ENCODE data around the gene NCMAP. TPM values are rescaled to one million over a fixed set of nuclear protein-coding genes. Genes with fewer than 3 reads are reported as not detected.

The NCMAP gene
- polyA plus RNA-seq, 1 donor from 2014 or later, result not detected

DNA sequence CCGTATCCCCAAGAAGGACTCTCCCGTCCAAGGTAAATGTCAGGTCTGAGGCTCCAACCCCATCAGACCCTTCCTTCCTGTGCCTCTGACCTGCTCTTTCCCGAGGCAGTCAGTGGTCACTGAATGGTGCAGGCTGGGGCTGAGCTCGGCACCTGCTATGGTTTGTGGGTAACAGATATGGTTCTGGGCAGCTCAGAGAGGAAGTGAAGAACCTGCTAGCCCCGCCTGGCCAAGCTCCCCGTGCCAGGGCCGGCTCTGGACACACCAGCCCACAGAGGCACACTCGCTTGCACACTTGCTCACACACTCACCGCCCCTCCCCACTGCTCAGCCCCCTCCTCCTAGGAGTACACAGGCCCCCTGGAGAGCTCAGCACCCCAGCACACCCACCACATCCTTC, 16.4 kb downstream of the NCMAP start:
- Mint-ChIP-seq H3K4me1 (peaks cover 13 to 18% (median 14%) of the 10 kb centered on the region in 3 donors), H3K9me3 (no peaks in the 10 kb centered on the region), H3K36me3 (peaks cover 4% of the 10 kb centered on the region), H3K27me3 (no peaks in the 10 kb centered on the region), H3K4me3 (peak overlapping the region in 3 of 4 donors; percentile 42 to 91 (median 91)), H3K27ac (no peak overlapping the region)

DNA sequence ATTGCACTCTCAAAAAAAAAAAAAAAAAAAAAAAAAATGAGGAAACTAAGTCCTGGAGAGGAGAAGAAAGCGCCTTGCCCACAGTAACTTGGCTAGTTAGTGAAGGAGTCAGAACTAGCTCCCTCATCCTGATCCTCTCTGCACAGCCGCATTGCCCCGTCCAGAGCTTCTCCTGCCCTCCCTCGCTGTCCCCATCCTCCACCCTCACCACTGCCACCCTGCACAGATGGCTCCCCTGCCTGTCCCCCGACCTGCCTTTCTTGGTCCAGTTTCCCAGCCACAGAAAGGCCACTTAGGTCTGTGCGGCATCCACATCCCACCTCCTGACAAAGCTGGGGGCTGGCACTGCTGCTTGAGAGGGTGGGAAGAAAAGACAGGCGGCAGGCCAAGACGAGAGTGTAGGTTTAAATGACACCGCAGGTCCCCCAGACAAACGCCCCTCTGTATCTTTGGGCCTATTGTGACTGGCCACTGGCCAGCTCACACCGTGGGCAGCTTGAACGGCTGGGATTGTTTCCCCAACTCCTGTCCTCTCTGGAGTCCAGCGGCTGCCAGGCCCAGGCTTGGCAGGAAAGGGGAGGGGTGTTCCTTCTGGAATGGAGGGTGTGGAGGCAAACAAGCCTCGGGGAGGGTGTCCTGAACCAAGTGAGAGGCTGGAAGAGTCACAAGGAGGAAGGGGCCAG, 20.2 kb downstream of the NCMAP start:
- no peak overlapping the region for H3K4me3 Mint-ChIP-seq
- no peak overlapping the region for H3K27ac Mint-ChIP-seq
- peaks cover 9 to 16% (median 10%) of the 10 kb centered on the region in 3 donors for H3K4me1 Mint-ChIP-seq
- no peaks in the 10 kb centered on the region for H3K9me3 Mint-ChIP-seq
- H3K27me3 Mint-ChIP-seq, result no peaks in the 10 kb centered on the region
- H3K36me3 Mint-ChIP-seq, result peaks cover 4% of the 10 kb centered on the region

DNA sequence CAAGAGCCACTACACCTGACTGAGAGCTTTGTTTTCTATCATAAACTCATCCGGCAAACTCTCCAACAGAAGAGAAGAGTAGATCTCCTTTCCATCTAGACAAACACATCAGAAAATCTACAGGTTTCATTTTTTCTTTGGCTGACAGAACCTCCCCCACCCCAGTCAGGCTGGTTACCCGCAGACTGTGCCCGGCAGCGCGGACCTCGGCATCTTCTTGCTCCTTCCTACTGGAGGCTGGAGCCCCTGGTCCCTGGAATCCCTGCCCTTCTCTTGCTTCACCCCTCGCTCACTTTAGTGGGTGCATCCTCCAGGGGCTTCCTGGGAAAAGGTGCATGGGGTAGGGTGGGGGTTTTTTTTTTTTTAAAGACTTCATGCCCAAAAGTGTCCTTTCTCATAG, 23.0 kb downstream of the NCMAP start:
- Mint-ChIP-seq H3K36me3 (no peaks in the 10 kb centered on the region), H3K27ac (no peak overlapping the region), H3K27me3 (no peaks in the 10 kb centered on the region), H3K9me3 (no peaks in the 10 kb centered on the region), H3K4me3 (no peak overlapping the region), H3K4me1 (peaks cover 0 to 1% (median 0%) of the 10 kb centered on the region in 3 donors)

DNA sequence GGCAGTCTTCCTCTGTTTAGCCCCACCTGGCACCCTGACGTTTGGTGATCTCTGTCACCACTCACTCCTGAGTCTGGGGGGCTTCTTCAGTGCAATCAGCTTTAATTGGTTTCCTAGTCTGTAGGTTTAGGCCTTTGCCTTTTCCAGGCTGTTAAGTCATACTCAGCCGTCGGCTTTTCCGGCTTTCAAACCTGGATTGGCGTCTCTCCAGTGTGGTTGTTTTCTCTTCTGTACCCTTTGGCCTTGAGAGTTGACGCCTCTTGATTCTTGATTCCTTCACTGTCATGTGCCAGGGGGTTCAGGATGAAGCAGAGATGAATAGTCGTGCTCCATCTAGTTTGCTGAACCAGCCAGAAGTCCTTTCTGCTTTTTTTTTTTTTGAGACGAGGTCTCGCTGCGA, 24.9 kb downstream of the NCMAP start:
- Mint-ChIP-seq H3K9me3 (no peaks in the 10 kb centered on the region), H3K36me3 (no peaks in the 10 kb centered on the region), H3K27ac (peak overlapping the region in 1 of 3 donors; percentile 43), H3K4me1 (peaks cover 0 to 1% (median 0%) of the 10 kb centered on the region in 3 donors), H3K27me3 (no peaks in the 10 kb centered on the region), H3K4me3 (peak overlapping the region in 1 of 4 donors; percentile 62)

DNA sequence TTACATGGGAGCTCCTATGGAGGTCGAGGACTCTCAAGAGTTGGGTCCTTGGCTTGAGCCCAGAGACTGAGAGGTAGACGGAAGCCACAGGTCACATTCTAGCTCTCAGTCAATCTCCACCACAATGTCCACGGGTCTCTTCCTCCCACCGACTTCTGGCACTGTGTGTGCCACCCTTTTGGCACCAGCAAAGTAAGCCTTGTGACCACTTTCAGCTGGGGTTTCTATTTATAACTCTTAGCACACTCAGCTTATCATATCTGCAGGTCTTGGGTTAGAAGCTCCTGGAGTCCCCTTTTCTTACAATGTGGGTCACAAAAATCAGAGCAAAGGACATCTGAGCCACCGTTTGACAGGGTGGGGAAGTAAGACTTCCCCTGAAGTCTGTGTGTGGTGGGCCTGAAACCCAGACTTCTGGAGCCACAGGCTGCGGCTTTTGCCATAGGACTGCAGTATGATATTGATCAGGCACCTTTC, 28.3 kb downstream of the NCMAP start:
- peaks cover 0 to 5% (median 4%) of the 10 kb centered on the region in 3 donors for H3K4me1 Mint-ChIP-seq

DNA sequence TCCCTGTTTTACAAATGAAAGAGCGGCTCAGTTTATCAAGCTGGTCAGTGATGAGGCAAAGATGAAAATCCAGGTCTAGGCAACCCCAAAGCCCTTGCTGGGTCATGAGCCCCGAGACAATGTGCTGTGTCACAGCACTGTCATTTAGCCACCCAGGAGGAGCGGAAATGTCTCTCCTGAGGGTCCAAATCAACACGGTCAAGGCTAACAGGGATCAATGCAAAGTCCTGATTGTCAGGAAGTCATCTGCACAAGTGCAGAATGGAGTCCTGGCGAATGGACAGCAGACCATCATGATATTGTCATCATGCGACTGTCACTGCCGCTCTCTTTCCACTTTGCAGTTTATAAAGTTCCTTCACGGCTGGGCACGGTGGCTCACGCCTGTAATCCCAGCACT, 30.2 kb downstream of the NCMAP start:
- H3K27ac Mint-ChIP-seq, result no peak overlapping the region

More for the DNA sequence above, 28.3 kb downstream of the NCMAP start:
- no peaks in the 10 kb centered on the region for H3K9me3 Mint-ChIP-seq
- H3K27ac Mint-ChIP-seq, result no peak overlapping the region
- H3K4me3 Mint-ChIP-seq, result no peak overlapping the region
- no peaks in the 10 kb centered on the region for H3K36me3 Mint-ChIP-seq
- H3K27me3 Mint-ChIP-seq, result no peaks in the 10 kb centered on the region

DNA sequence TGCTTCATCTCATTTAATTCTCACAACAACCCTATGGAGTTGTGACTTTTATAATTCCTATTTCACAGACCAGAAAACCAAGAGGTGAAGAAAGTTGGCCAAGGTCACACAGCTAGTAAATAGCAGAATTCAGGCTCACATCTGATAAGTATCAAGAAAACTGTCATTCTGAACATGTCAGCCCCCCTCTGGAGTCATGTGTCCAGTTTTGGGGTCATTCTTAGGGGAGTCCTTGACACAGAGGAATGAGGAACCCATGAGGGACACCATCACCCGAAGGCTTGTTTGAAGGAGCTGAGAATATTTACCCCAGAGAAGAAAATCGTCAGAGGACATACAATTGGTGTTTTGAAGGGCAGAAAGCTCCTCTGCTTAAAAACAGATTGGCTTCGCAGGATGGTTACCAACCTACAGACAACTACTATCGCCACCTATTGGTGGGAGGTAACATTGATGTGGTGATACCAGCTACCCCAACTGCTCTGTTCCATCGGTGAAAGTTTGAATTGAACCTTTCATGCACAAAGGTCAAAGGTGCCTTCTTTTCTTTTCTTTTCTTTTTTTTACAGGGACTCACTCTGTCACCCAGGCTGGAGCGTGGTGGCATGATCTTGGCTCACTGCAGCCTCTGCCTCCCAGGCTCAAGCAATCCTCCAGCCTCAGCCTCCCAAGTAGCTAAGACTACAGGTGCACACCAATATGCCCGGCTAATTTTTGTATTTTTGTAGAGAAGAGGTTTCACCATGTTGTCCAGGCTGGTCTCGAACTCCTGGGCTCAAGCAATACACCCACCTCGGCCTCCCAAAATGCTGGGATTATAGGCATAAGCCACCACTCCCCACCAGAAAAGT, 31.3 kb downstream of the NCMAP start:
- no peaks in the 10 kb centered on the region for H3K9me3 Mint-ChIP-seq
- H3K27ac Mint-ChIP-seq, result peak overlapping the region in 1 of 3 donors; percentile 46
- H3K27me3 Mint-ChIP-seq, result peaks cover 2% of the 10 kb centered on the region
- peaks cover 3% of the 10 kb centered on the region for H3K36me3 Mint-ChIP-seq
- H3K4me1 Mint-ChIP-seq, result peaks cover 0 to 5% (median 4%) of the 10 kb centered on the region in 3 donors
- no peak overlapping the region for H3K4me3 Mint-ChIP-seq

More for the DNA sequence above, 30.2 kb downstream of the NCMAP start:
- peaks cover 2% of the 10 kb centered on the region for H3K27me3 Mint-ChIP-seq
- H3K36me3 Mint-ChIP-seq, result no peaks in the 10 kb centered on the region
- no peaks in the 10 kb centered on the region for H3K9me3 Mint-ChIP-seq
- H3K4me1 Mint-ChIP-seq, result peaks cover 0 to 5% (median 4%) of the 10 kb centered on the region in 3 donors
- H3K4me3 Mint-ChIP-seq, result no peak overlapping the region

DNA sequence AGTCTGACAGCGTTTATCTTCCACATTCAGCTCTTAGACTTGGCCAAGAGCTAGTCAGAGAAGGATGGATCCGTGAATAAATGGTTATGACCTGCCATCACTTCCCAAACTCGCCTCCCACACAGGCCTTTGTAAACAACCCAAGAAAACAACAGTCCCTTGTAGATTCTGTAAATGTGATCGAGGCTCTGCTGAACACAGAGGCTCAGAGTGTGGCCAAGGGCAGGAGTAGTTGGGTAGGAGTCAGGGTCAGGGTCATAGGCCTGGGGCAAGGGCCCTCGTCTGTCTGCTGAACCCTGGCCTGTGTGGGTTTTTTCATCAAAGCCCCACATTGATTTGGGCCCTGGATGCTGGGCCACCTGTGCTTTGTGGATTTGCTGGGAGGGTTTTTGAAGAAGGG, 32.7 kb downstream of the NCMAP start:
- no peaks in the 10 kb centered on the region for H3K9me3 Mint-ChIP-seq
- peaks cover 3% of the 10 kb centered on the region for H3K36me3 Mint-ChIP-seq
- H3K27ac Mint-ChIP-seq, result no peak overlapping the region
- H3K27me3 Mint-ChIP-seq, result peaks cover 2% of the 10 kb centered on the region
- no peak overlapping the region for H3K4me3 Mint-ChIP-seq
- H3K4me1 Mint-ChIP-seq, result peaks cover 0 to 5% (median 4%) of the 10 kb centered on the region in 3 donors

DNA sequence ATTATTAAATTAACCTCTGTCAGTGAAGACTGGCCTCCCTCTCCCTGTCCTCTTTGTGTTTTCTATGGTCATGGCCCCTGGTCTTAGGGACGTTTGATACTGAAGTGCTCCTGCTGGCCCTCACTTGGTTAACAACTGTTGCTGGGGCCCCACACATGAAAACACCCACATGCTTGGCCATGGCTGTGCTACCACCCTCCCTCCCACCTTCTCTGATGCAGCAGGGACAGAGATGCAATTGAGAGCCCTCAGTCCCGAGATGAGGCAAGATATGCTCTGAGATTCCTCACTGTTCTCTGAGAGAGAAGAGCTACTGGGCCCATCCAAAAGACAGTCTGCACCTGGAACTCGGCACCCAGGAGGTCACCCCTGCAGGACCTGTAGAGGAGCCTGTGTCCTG, 33.3 kb downstream of the NCMAP start:
- no peak overlapping the region for H3K4me3 Mint-ChIP-seq
- no peak overlapping the region for H3K27ac Mint-ChIP-seq
- peaks cover 3% of the 10 kb centered on the region for H3K36me3 Mint-ChIP-seq
- peaks cover 5% of the 10 kb centered on the region for H3K27me3 Mint-ChIP-seq
- H3K4me1 Mint-ChIP-seq, result peaks cover 0 to 5% (median 4%) of the 10 kb centered on the region in 3 donors
- no peaks in the 10 kb centered on the region for H3K9me3 Mint-ChIP-seq

DNA sequence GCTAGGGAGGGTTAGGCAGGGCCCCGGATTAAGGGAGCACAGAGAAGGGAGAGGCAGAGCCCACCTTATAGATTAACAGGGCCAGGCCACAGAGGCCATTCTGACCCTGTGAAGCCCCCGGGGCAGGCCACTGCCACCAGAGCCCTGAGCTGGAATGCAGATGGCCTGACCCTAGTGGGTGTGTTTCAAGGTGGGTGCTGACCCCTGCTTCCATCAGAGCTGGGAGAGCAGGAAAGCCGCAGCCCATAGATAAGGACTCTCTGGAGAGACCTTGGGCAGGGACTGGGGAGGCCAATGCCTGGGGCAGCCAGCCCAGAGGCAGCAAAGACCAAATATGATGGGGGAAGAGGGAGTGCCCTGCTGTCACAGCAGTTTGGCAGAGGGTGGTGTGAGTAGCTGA, 35.9 kb downstream of the NCMAP start:
- Mint-ChIP-seq H3K36me3 (peaks cover 3% of the 10 kb centered on the region), H3K27ac (no peak overlapping the region), H3K4me3 (no peak overlapping the region), H3K4me1 (peaks cover 0 to 4% (median 3%) of the 10 kb centered on the region in 3 donors), H3K9me3 (no peaks in the 10 kb centered on the region), H3K27me3 (peaks cover 14% of the 10 kb centered on the region)

DNA sequence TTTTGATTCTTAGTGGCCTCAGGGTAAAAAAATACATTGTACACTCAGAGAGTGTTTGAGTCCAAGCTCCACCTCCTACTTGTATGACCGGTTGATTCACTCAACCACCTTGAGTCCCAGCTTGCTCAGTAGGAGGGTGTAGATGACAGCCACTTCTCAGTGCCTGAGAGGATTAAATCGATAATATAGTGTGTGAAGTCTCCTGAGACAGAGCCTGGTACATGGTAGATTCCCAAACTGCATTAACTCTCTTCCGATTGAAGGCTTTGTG, 38.4 kb downstream of the NCMAP start:
- no peaks in the 10 kb centered on the region for H3K9me3 Mint-ChIP-seq
- peaks cover 18% of the 10 kb centered on the region for H3K27me3 Mint-ChIP-seq
- H3K36me3 Mint-ChIP-seq, result peaks cover 3% of the 10 kb centered on the region
- no peak overlapping the region for H3K4me3 Mint-ChIP-seq
- H3K27ac Mint-ChIP-seq, result no peak overlapping the region
- H3K4me1 Mint-ChIP-seq, result no peaks in the 10 kb centered on the region

DNA sequence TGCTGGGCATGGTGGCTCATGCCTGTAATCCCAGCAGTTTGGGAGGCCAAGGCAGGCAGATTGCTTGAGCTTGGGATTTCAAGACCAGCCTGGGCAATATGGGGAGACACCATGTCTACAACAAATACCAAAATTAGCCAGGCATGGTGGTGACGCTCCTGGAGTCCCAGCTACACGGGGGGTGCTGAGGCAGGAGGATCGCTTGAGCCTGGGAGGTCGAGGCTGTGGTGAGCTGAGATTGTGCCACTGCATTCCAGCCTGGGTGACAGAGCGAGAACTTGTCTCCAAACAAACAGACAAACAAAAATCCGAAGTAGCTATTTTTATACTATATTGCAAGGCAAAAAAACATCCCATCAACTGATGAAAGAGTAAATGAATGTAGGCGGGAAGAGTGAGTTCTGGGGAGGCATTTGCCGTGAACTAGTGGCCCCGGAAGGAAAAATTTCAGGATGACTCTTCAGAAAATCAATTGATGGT, 40.6 kb downstream of the NCMAP start:
- Mint-ChIP-seq H3K4me3 (no peak overlapping the region), H3K4me1 (no peaks in the 10 kb centered on the region), H3K36me3 (peaks cover 3% of the 10 kb centered on the region), H3K27me3 (peaks cover 16% of the 10 kb centered on the region), H3K27ac (no peak overlapping the region), H3K9me3 (no peaks in the 10 kb centered on the region)

DNA sequence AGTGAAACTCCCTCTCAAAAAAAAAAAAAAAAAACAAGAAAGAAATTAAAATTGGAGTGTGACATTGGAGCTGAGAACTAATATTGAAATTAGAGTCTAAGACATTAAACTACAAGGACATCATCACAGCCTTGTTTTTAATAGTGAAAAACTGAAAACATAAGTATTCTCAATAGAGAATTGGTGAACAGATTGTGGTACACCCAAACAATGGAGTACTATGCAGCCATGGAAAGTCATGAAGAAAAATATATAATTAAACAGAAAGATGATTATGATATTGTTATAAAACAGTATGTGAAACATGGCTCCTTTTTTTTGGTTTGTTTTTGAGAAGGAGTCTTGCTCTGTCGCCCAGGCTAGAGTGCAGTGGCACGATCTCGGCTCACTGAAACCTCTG, 43.4 kb downstream of the NCMAP start:
- H3K36me3 Mint-ChIP-seq, result no peaks in the 10 kb centered on the region
- peaks cover 0 to 4% (median 0%) of the 10 kb centered on the region in 3 donors for H3K4me1 Mint-ChIP-seq
- no peak overlapping the region for H3K4me3 Mint-ChIP-seq
- H3K27ac Mint-ChIP-seq, result no peak overlapping the region
- H3K27me3 Mint-ChIP-seq, result peaks cover 12% of the 10 kb centered on the region
- H3K9me3 Mint-ChIP-seq, result no peaks in the 10 kb centered on the region

DNA sequence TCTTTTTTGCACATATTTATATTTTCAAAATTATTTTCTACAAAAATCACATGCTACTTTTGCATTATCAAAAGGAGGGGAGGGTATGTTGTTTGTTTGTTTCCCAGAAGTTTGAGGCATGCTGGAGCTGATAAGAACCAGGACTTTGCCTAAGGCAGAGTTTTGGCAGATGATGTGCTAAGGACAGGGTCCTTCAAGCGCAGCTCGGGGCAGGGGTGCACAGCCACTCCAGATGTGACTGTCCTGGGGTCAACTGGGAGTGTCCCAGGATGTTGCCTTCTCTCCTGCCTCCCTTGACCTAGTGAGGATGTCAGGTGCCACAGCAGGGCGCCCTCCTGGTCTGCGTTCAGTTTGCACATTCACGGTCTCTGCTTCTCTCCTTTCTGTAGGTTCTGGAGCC, 44.7 kb downstream of the NCMAP start:
- Mint-ChIP-seq H3K4me1 (peaks cover 0 to 4% (median 0%) of the 10 kb centered on the region in 3 donors), H3K27ac (no peak overlapping the region), H3K4me3 (no peak overlapping the region), H3K36me3 (no peaks in the 10 kb centered on the region), H3K9me3 (no peaks in the 10 kb centered on the region), H3K27me3 (peaks cover 6% of the 10 kb centered on the region)

DNA sequence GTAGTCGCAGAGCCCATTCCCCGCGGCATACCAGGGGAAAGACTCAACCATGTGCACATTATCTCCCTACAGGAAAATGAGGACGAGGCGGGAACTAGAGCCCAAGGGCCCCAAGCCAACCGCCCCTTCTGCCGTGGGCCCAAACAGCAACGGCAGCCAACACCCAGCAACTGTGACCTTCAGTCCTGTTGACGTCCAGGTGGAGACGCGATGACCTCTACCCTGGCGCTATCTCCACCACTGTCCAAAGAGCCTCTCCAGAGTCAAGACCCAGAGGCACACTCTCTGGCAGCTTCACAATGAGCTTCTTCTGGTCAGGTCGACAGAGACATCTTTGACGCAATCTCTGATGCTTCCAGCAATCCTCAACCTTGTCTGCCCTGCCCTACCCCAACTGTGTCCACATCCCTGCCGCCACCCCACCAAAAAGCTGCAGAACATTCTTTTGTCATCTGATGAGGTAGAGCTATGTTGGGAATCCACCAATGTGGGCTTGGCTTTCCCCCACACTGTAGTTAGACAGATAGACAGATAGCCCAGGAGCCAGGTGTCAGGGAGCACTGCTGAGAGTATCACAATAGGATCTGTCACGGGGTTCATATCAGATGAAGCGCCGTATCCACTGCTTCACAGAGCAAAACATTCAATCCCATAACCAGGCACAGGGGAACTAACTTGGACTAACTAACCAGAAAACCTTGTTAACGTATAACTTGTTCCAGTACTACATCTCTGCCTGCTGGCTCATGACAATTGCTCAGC, 49.8 kb downstream of the NCMAP start:
- Mint-ChIP-seq H3K4me3 (no peak overlapping the region), H3K27me3 (peaks cover 3% of the 10 kb centered on the region), H3K27ac (no peak overlapping the region), H3K9me3 (no peaks in the 10 kb centered on the region), H3K36me3 (no peaks in the 10 kb centered on the region), H3K4me1 (peaks cover 0 to 4% (median 0%) of the 10 kb centered on the region in 3 donors)
